HG03558 (cell line): Measurements from ENCODE around the gene PDE8A.

ENCODE experiments used
- ATAC-seq: cut with Tn5 transposase; IDR thresholded peaks from one replicate; pipeline ENCODE4 v1.9.1; 2021; ENCODE audit warnings: moderate number of reproducible peaks; ENCODE audit not compliant: unreplicated experiment; ENCODE audit errors: extremely low read depth

The PDE8A gene

DNA sequence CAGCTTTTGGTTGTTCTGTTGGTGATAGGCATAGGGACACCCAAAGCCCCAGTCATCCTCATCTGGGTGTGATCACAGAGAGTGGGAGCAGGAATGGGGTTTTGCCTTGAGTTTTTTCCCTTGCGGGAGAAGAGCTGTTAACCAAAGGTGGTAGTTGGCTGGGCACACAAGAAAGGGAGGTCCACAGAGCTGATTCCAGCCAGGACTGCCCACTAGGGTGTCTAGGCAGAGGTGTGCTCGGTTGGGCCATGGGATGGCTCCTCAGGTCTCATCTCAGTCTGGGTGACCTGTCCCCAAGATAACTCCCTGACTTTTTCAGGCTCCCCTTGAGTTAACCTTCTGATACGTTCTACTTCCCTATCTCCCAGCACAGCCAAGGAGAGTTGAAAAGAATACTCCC is 134.8 kb downstream of the PDE8A start:
- ATAC-seq: no peak

- no peak for ATAC-seq
Measured at GRCh38 chr15:85116925-85117646, 135.4 kb downstream of the PDE8A start.

GRCh38 chr15:85118173-85118572 is 136.5 kb downstream of the PDE8A start:
- no peak for ATAC-seq

- no peak for ATAC-seq
Measured at GRCh38 chr15:85118581-85118980, 136.9 kb downstream of the PDE8A start.

DNA sequence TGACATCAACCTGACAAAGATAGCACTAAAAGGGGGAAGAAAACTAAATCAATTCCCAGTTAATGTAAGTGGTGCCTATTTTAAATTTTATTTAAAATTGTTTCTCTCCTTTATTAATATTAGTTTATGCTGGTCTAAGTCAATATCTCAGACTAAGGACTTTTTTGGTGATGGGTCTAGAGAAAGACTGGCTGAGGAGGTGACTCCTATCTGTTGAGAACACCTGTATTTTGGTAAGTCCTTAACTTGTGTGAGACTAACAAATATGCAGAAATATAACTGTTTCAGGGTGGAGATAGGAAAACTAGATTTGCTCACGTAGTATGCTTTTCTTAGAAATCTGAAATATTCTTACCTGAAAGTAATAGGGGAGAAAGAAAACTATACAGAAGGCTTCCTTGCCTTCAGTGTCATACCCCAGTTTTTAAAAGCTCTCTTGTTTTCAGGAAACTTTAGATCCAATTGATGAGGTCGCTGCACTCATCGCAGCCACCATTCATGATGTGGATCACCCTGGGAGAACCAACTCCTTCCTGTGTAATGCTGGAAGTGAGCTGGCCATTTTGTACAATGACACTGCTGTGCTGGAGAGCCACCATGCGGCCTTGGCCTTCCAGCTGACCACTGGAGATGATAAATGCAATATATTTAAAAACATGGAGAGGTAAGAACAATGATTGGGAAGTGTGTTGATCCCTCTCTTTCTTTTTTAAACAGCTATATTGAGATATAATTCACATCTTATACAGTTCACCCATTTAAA is 138.9 kb downstream of the PDE8A start:
- ATAC-seq: no peak

DNA sequence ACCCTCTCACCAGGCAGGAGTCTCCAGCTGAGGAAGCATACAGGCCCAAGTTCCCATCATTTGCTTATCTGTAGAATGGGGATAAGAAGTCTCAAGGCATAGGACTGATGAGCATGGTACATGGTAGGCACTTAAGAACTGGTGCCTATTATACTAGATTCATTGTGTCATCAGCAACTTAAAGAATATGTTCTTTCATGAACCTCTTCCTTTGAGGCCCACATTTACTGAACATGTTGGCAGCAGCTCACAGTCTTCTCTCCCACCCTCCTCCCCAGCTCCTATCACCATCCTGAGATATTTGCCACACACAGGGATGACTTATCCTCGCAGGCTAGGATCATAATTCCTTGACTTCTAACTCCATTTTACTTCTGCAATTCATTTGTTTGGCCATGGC is 142.5 kb downstream of the PDE8A start:
- no peak for ATAC-seq

GRCh38 chr15:85125056-85125661 is 143.5 kb downstream of the PDE8A start:
- ATAC-seq: no peak

DNA sequence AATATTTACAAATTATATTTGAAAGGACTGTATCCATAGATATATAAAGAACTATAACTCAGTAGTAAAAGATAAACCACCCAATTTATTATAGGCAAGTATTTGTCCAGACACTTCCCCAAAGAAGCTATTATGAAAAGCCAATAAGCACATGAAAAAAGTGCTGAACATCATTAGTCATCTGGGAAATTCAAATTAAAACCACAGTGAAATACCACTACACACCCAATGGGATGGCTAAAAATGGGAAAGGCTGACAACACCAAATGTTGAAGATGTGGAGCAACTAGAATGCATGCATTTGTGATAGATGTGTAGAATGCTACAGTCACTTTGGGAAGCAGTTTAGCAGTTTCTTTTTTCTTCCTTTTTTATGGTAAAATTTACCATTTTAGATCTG is 147.0 kb downstream of the PDE8A start:
- no peak for ATAC-seq

- ATAC-seq: no peak
Measured at GRCh38 chr15:85129881-85130280, 148.2 kb downstream of the PDE8A start.

- ATAC-seq: no peak
Measured at GRCh38 chr15:85131915-85132314, 150.3 kb downstream of the PDE8A start.

DNA sequence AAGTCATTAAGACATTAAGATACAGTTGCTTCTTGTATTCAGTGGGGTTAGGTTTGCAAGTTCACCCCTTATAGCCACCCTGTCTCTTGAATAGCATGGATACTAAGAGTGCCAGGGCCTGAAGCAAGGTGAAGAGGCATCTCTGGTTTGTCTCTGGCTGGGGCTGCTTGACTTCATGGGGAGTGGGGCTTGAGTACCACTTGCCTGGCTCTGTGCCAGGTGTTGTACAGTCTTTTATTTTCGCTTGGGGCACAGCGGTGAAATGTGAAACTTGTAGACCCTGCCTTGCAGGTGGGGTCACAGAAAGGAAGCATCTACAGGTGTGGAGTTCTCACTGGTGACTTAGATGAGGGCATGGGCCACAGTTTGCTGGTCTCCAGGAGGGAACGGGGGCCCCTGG is 152.1 kb downstream of the PDE8A start:
- no peak for ATAC-seq

GRCh38 chr15:85137489-85138168 is 156.0 kb downstream of the PDE8A start:
- ATAC-seq: no peak

- no peak for ATAC-seq
Measured at GRCh38 chr15:85139391-85139790, 157.7 kb downstream of the PDE8A start.

- no peak for ATAC-seq
Measured at GRCh38 chr15:85141726-85142125, 160.1 kb downstream of the PDE8A start.

DNA sequence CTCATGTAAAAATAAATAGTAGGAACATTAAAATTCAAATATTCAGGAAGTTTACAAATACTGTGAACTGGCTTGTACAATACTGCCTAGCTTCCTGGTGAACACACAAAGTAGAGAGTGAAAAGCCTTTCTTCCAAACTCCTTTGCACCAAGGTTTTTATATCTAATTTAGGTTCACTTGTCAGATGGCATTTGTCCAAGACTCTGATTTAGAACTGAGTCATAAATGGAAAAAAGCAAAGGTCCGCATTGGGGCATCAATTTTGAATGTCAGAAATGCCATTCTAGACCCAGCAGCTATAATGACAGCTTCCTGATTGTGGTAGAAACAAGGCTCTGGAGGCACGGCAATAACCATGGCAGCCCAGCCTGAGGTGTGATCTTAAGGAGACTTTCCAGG is 160.7 kb downstream of the PDE8A start:
- no peak for ATAC-seq

- ATAC-seq: no peak
Measured at GRCh38 chr15:85149465-85150129, 167.9 kb downstream of the PDE8A start.

DNA sequence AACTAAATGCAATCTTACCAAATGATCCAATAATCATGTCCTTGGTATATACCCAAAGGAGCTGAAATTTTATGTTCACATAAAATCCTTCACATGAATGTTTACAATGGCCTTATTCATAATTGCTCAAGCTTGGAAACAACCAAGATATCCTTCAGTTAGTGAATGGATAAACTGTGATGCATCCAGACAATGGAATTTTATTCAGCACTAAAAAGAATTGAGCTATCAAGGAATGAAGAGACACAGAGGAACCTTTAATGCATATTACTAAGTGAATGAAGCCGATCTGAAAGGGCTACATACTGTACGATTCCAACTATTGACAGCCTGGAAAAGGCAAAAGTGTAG is 168.4 kb downstream of the PDE8A start:
- no peak for ATAC-seq

GRCh38 chr15:85151145-85151544 is 169.5 kb downstream of the PDE8A start:
- no peak for ATAC-seq

DNA sequence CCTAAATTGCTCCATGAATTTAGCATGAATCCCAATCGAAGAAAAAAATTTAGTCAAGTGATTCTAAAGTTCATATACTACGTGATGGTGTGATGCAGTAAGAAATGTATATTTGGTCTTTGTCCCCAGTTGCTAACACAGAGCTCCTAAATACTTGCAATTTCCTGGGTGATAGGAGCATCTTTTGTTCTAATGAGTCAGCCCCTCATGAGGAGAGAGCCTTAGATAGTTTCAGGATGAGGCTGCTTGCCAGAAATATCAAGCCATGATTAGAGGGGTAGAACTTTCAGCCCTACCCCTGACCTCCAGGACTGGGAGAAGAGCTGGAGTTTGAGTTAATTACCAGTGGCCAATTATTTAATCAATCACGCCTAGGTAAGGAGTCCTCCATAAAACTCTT is 170.2 kb downstream of the PDE8A start:
- ATAC-seq: no peak

DNA sequence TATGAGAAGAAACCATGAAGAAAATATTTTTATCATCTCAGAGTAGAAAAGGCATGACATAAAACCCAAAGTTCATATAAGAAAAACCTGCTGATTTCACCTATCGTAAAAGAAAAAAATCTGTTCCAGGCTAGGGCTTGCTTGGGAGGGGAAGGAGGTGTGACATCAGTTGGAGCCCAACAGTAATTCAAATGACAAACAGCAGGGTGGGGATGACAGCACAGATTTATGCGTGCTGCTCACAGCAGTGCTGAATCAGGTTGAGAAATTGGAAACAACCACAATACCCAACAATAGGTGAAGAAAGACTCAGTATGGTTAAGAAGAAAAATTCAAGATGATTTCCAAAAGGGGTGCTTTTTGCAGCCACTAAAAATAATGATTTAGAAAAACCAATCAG is 172.4 kb downstream of the PDE8A start:
- no peak for ATAC-seq
